Fibroblast of mammary gland (primary cell): ENCODE measurements around the gene LACTB.

Experiments used
- DNase-seq: peaks from one replicate; pipeline ENCODE4 v3.0.0-alpha.2; 2010; ENCODE audit warnings: low read depth
- H3K4me3 ChIP-seq: 2 replicates; pipeline ENCODE4 v1.5.1; 2011; ENCODE audit warnings: low read depth, mild to moderate bottlenecking, low read length, moderate library complexity; ENCODE audit not compliant: control insufficient read depth
- CTCF ChIP-seq: conservative IDR thresholded peaks from 2 replicates; pipeline ENCODE4 v1.5.1; 2011; ENCODE audit warnings: low read depth, low read length, inconsistent platforms; ENCODE audit not compliant: control insufficient read depth, insufficient read depth

The LACTB gene

DNA sequence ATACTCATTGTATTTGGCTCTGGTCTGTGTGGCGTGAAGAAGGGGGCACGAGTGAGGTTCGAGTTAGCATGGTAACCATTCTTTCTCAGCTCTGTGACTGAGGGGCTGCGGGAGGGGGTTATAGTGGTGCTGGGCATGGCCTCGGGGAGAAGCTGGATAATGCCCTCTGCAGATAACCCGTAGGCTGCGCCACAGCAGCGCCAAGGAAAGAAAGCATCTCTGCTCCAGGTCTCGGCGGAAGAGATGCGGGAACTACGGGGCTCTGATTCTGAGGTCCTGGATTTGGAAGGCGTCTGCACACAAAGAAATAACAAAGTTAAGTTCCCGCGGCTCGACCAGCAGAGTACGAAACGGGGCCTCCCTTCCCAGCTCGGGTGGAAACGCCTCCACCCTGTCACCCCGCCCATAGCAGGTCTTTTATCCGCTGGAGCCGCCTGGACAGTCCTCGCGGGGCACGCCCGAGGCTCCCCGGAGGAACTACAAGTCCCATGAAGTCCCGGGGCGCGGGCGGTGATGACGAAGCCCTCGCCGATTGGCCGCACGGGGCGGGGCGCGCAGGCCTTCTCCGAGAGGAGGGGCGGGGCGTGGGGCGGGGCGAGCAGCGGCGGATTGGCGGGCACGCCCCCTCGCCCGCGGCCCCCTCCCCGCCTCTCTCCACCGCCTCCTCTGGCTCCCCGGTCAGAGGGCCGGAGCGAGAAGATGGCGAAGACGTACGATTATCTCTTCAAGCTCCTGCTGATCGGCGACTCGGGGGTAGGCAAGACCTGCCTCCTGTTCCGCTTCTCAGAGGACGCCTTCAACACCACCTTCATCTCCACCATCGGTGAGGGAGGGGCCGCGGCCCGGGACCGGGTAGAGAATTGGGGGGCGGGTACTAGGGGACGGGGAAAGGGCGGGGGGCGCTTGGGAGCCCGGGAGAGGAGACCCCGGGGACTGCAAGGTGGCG lies 67.5 kb downstream of the LACTB start, which contains the start of gene RAB8B:
Gene RAB8B (plus strand): TSS at position 681 of the 946 bp plus-strand sequence. CDS start 19 bp downstream, at position 700.
- peak within 1 kb of the TSS; percentile 87 for H3K4me3 ChIP-seq
- peak; percentile 93 for DNase-seq
- peak; percentile 0 for TF ChIP-seq CTCF

- DNase-seq, result no peak
- peak overlapping the region; percentile 87 for H3K4me3 ChIP-seq
- TF ChIP-seq CTCF, result no peak
These were observed 68.5 kb downstream of the LACTB start for GRCh38 chr15:63189941-63190768.

DNA sequence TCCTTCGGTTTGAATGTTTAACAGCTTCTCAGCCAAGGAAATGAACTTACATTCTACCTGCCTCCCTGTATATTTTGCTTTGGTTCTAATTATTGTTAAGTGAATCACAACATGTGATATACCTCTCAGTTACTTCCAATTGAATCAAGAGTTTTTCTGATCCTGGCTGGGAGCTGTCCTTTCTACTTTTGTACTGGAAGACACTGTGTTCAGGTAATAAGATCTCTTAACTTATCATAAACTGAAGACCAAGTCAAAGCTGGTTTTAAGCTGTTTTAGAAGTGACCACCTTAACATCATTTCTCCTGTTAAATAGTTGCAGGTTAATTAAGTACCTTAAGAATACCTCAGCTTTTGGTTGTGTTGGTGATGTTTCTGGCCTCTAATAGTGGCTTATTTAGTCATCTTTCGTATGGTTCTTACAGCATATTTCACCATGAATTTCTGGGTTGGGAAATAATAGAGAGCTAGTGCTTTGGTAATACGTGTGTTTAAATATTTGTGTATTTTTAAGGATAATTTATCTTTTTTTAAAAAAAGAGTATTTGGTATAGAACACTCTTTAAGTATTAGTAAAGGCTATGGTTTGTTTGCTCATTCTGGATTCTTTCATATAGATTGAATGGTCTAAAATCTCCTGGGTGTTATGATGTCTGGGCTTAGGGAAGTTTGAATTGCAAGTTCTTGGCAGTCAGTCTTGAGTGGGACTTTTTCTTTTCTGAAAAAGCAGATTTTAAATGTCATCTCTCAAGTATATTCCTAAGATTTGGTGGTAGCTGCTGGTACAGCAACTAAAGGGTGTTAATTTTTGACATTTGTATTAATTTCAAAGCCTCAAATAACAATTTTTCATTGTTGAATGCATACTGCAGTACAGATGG lies 69.3 kb downstream of the LACTB start:
- H3K4me3 ChIP-seq, result peak overlapping the region; percentile 87
- no peak for TF ChIP-seq CTCF
- no peak for DNase-seq
